ENCODE measurements around the gene KANTR. TPM values are rescaled to one million over a fixed set of nuclear protein-coding genes. Genes with fewer than 3 reads are reported as not detected.

The KANTR gene
- total RNA-seq, 1 experiment from 2014 or later = 3.4 TPM

GRCh38 chrX:53088136-53088974, 5.6 kb upstream of the KANTR start:
- no peak for TF ChIP-seq CTCF (IDR thresholded peaks at IDR 0.05; ENCODE audit: unreplicated experiment)
- peaks cover 72% of the 10 kb centered on the region for H3K27me3 Mint-ChIP-seq (ENCODE audit: insufficient read depth, unreplicated experiment)
- H3K36me3 Mint-ChIP-seq (ENCODE audit: insufficient read depth, unreplicated experiment) = peaks cover 36% of the 10 kb centered on the region
- CTCF ChIA-PET = interaction anchor here (0.6 to 4.1 kb wide), 5 partner anchors 12 to 256 kb away, joined by 3 to 34 read pairs (median 4); no protein-coding TSS in a partner anchor
- no peaks in the 10 kb centered on the region for H3K9me3 Mint-ChIP-seq (ENCODE audit: unreplicated experiment)
- peak overlapping the region; percentile 92 for H3K27ac Mint-ChIP-seq (ENCODE audit: low read depth, unreplicated experiment)
- POLR2A ChIA-PET = interaction anchor here (0.6 to 5.4 kb wide), 6 partner anchors 16 to 178 kb away, joined by 3 to 56 read pairs (median 4); no protein-coding TSS in a partner anchor
- no TSS peak for BruUV-seq (replicated peaks)
- peaks cover 44% of the 10 kb centered on the region for H3K4me1 Mint-ChIP-seq (ENCODE audit: insufficient read depth, unreplicated experiment)
- intact Hi-C loops (cut with micrococcal nuclease) = no loop called here
- peak; percentile 91 for DNase-seq (ENCODE audit: unreplicated experiment)
- peak overlapping the region; percentile 96 for H3K4me3 Mint-ChIP-seq (ENCODE audit: unreplicated experiment)

GRCh38 chrX:53089224-53089842, 4.6 kb upstream of the KANTR start:
- Mint-ChIP-seq H3K36me3 (ENCODE audit: insufficient read depth, unreplicated experiment) (peaks cover 26% of the 10 kb centered on the region), H3K4me1 (ENCODE audit: insufficient read depth, unreplicated experiment) (peaks cover 40% of the 10 kb centered on the region), H3K4me3 (ENCODE audit: unreplicated experiment) (peak overlapping the region; percentile 96), H3K27ac (ENCODE audit: low read depth, unreplicated experiment) (peak overlapping the region; percentile 92), H3K9me3 (ENCODE audit: unreplicated experiment) (no peaks in the 10 kb centered on the region), H3K27me3 (ENCODE audit: insufficient read depth, unreplicated experiment) (peaks cover 63% of the 10 kb centered on the region)
- peak; percentile 74 for TF ChIP-seq CTCF (IDR thresholded peaks at IDR 0.05; ENCODE audit: unreplicated experiment)
- ChIA-PET CTCF (interaction anchor here (0.6 to 4.1 kb wide), 8 partner anchors 12 to 675 kb away, joined by 3 to 34 read pairs (median 4); no protein-coding TSS in a partner anchor), POLR2A (interaction anchor here (0.9 to 5.4 kb wide), 5 partner anchors 17 to 177 kb away, joined by 3 to 56 read pairs (median 3); no protein-coding TSS in a partner anchor)
- no TSS peak for BruUV-seq (replicated peaks)
- peak; percentile 69 for DNase-seq (ENCODE audit: unreplicated experiment)
- intact Hi-C loops (cut with micrococcal nuclease) = loop anchor here (1.0 kb wide), 1 partner anchor 18 kb away; no protein-coding TSS in a partner anchor

- Mint-ChIP-seq H3K9me3 (ENCODE audit: unreplicated experiment) (no peaks in the 10 kb centered on the region), H3K4me1 (ENCODE audit: insufficient read depth, unreplicated experiment) (peaks cover 39% of the 10 kb centered on the region), H3K27ac (ENCODE audit: low read depth, unreplicated experiment) (peak overlapping the region; percentile 58), H3K27me3 (ENCODE audit: insufficient read depth, unreplicated experiment) (peaks cover 57% of the 10 kb centered on the region), H3K4me3 (ENCODE audit: unreplicated experiment) (no peak overlapping the region), H3K36me3 (ENCODE audit: insufficient read depth, unreplicated experiment) (peaks cover 25% of the 10 kb centered on the region)
- BruUV-seq (replicated peaks) = no TSS peak
- intact Hi-C loops (cut with micrococcal nuclease) = loop anchor here (1.0 kb wide), 1 partner anchor 19 kb away; no protein-coding TSS in a partner anchor
- no peak for TF ChIP-seq CTCF (IDR thresholded peaks at IDR 0.05; ENCODE audit: unreplicated experiment)
- CTCF ChIA-PET = interaction anchor here (0.6 to 4.1 kb wide), 6 partner anchors 12 to 676 kb away, joined by 3 to 34 read pairs (median 4); no protein-coding TSS in a partner anchor
- no peak for DNase-seq (ENCODE audit: unreplicated experiment)
- POLR2A ChIA-PET = interaction anchor here (1.0 to 5.4 kb wide), 3 partner anchors 18 to 136 kb away, joined by 3 to 56 read pairs (median 4); no protein-coding TSS in a partner anchor
These were observed 4.0 kb upstream of the KANTR start for GRCh38 chrX:53089925-53090324.

All from MCF 10A (cell line).